ENCODE data around the gene VWCE. TPM values are rescaled to one million over a fixed set of nuclear protein-coding genes. Genes with fewer than 3 reads are reported as not detected.
"Not testable (repeated sequence)": the region's sequence is repeated elsewhere in the genome, so short reads cannot be mapped to it uniquely, and the experiment has no call there.

The VWCE gene
- total and polyA plus RNA-seq, 8 donors, result 0.16 to 0.90 (median 0.36) TPM

- Histone ChIP-seq H3K4me3 (no peak overlapping the region), H3K9me3 (no peaks in the 10 kb centered on the region), H3K36me3 (no peaks in the 10 kb centered on the region), H3K27me3 (no peaks in the 10 kb centered on the region), H3K27ac (no peak overlapping the region), H3K4me1 (no peaks in the 10 kb centered on the region)
- intact Hi-C loops (cut with DNase I), result loop anchor here in 2 of 3 donors (10.0 kb wide), 1 partner anchor 130 kb away; no protein-coding TSS in a partner anchor
- FAIRE-seq, result no peak
- peak; percentile 40 to 79 (median 68) for DNase-seq
- TF ChIP-seq CTCF (IDR thresholded peaks at IDR 0.05), result peak; percentile 73 to 84 (median 78)
- peak; percentile 81 to 97 (median 92) for ATAC-seq
- 40 to 50% methylated on average over 12 of the region's 12 CpGs for WGBS, 2 donors
These were observed 40.6 kb downstream of the VWCE start for GRCh38 chr11:61254403-61255025.

- not testable (repeated sequence) for DNase-seq, FAIRE-seq, H3K36me3 ChIP-seq, ATAC-seq, H3K4me1 ChIP-seq, H3K9me3 ChIP-seq, H3K27ac ChIP-seq, H3K27me3 ChIP-seq, H3K4me3 ChIP-seq
- intact Hi-C loops (cut with DNase I), result loop anchor here in 2 of 3 donors (10.0 kb wide), 1 partner anchor 132 kb away; no protein-coding TSS in a partner anchor
- 33 to 39% methylated on average over 1 of the region's 1 CpG for WGBS, 2 donors
These were observed 42.8 kb downstream of the VWCE start for GRCh38 chr11:61252332-61252731.

- H3K9me3 ChIP-seq, DNase-seq, H3K4me1 ChIP-seq, H3K36me3 ChIP-seq, H3K4me3 ChIP-seq, FAIRE-seq, H3K27ac ChIP-seq, H3K27me3 ChIP-seq: not testable (repeated sequence)
- 64 to 70% methylated on average over 20 of the region's 20 CpGs for WGBS, 2 donors
- intact Hi-C loops (cut with DNase I), result loop anchor here in 2 of 3 donors (10.0 kb wide), 1 partner anchor 134 kb away; no protein-coding TSS in a partner anchor
- ATAC-seq, result peak in 1 of 4 donors; percentile 28
These were observed 44.0 kb downstream of the VWCE start for GRCh38 chr11:61250796-61251765.

- H3K9me3 ChIP-seq; H3K4me1 ChIP-seq; FAIRE-seq; DNase-seq; H3K4me3 ChIP-seq; H3K36me3 ChIP-seq; H3K27ac ChIP-seq; intact Hi-C loops (cut with DNase I); H3K27me3 ChIP-seq; ATAC-seq: not testable (repeated sequence)
- 75 to 78% methylated on average over 8 of the region's 8 CpGs for WGBS, 2 donors
These were observed 45.9 kb downstream of the VWCE start for GRCh38 chr11:61249201-61249600.

GRCh38 chr11:61248071-61248470 is 47.0 kb downstream of the VWCE start:
- H3K36me3 ChIP-seq; H3K4me3 ChIP-seq; H3K4me1 ChIP-seq; FAIRE-seq; ATAC-seq; DNase-seq; intact Hi-C loops (cut with DNase I); H3K9me3 ChIP-seq; H3K27ac ChIP-seq; H3K27me3 ChIP-seq: not testable (repeated sequence)
- 69 to 74% methylated on average over 9 of the region's 9 CpGs for whole genome bisulfite sequencing, 2 donors

- H3K4me1 ChIP-seq; H3K27me3 ChIP-seq; H3K9me3 ChIP-seq; ATAC-seq; intact Hi-C loops (cut with DNase I); H3K36me3 ChIP-seq; H3K4me3 ChIP-seq; H3K27ac ChIP-seq; FAIRE-seq; DNase-seq: not testable (repeated sequence)
- WGBS, 2 donors, result no CpG with 5 or more reads among the region's 10 CpGs
These were observed 49.7 kb downstream of the VWCE start for GRCh38 chr11:61245284-61245964.

GRCh38 chr11:61241526-61241925 is 53.6 kb downstream of the VWCE start:
- DNase-seq; H3K36me3 ChIP-seq; FAIRE-seq; H3K27me3 ChIP-seq; H3K9me3 ChIP-seq; H3K27ac ChIP-seq; intact Hi-C loops (cut with DNase I); H3K4me1 ChIP-seq; H3K4me3 ChIP-seq: not testable (repeated sequence)
- peak in 2 of 4 donors; percentile 34 to 63 for ATAC-seq
- no CpG with 5 or more reads among the region's 5 CpGs for WGBS, 2 donors

GRCh38 chr11:61240875-61241274 is 54.2 kb downstream of the VWCE start, which contains the start of gene PGA5:
Gene PGA5, plus strand, starts transcription at chr11:61241175. Its CDS starts 52 bp downstream, at chr11:61241227.
- ATAC-seq; H3K36me3 ChIP-seq; FAIRE-seq; H3K27me3 ChIP-seq; H3K4me1 ChIP-seq; H3K4me3 ChIP-seq; H3K9me3 ChIP-seq; DNase-seq; intact Hi-C loops (cut with DNase I); H3K27ac ChIP-seq: not testable (repeated sequence)
- WGBS, 2 donors, result no CpG with 5 or more reads among the region's 8 CpGs

GRCh38 chr11:61240288-61240687 is 54.8 kb downstream of the VWCE start:
- not testable (repeated sequence) for FAIRE-seq

GRCh38 chr11:61237130-61237529 is 58.0 kb downstream of the VWCE start:
- H3K9me3 ChIP-seq; H3K27ac ChIP-seq; H3K36me3 ChIP-seq; FAIRE-seq; H3K27me3 ChIP-seq; H3K4me3 ChIP-seq; H3K4me1 ChIP-seq; ATAC-seq; intact Hi-C loops (cut with DNase I); DNase-seq: not testable (repeated sequence)
- WGBS, 2 donors, result no CpG with 5 or more reads among the region's 4 CpGs

More at GRCh38 chr11:61240288-61240687, 54.8 kb downstream of the VWCE start:
- H3K27me3 ChIP-seq; H3K27ac ChIP-seq; intact Hi-C loops (cut with DNase I); DNase-seq; ATAC-seq; H3K9me3 ChIP-seq; H3K4me3 ChIP-seq; H3K4me1 ChIP-seq; H3K36me3 ChIP-seq: not testable (repeated sequence)
- 77 to 79% methylated on average over 7 of the region's 8 CpGs for WGBS, 2 donors

Measured in pancreas (tissue), 10 donors.